ENCODE measurements around the gene NEK8. TPM values are rescaled to one million over a fixed set of nuclear protein-coding genes. Genes with fewer than 3 reads are reported as not detected.

NEK8 gene
- total and polyA plus RNA-seq, 12 donors = 0.38 to 2.8 (median 1.1) TPM

DNA sequence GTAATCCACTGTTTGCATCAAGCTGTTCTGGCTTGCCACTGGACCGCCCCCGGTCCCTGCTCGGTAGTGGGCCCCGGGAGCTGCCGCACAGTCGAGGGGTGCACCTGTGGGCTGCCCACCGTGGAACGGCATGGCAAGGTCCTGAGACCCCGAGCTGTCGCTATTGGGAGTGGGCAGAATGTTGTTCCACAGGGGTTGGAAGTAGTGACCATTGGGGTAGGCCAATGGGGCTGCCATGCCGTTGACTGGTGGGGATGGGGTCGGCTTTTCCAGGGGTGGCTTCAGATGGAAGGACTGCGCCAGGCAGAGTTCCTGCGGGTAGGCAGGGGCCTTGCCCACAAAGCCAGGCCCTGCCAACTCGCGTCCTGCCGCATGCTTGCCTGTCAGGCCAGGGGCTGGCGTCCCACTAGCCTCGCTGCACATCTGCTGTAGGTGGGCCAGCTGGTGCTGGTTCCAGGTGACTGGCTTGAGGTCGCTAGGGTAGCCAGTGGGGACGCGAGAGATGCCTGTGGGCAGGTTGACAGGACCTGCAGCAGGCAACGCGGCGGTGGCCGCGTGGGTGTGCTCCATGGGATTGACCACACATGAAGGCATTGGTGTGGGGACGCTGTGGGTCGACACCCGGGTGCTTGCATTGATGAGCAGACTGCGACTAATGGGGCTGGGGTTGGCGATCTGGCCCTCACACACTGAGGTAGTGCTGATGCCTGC, 30.0 kb downstream of the NEK8 start:
- H3K4me1 ChIP-seq = peaks cover 2 to 31% (median 22%) of the 10 kb centered on the region in 9 donors
- peaks cover 0 to 46% (median 13%) of the 10 kb centered on the region in 9 donors for H3K36me3 ChIP-seq
- 97 to 98% methylated on average over 32 of the region's 32 CpGs for WGBS, 2 donors
- H3K4me3 ChIP-seq = no peak overlapping the region
- no peak overlapping the region for H3K27ac ChIP-seq
- intact Hi-C loops (cut with DNase I) = no loop called here
- DNase-seq (no peak), ATAC-seq (peak in 1 of 8 donors; percentile 22)
- TF ChIP-seq, protein P1, sequence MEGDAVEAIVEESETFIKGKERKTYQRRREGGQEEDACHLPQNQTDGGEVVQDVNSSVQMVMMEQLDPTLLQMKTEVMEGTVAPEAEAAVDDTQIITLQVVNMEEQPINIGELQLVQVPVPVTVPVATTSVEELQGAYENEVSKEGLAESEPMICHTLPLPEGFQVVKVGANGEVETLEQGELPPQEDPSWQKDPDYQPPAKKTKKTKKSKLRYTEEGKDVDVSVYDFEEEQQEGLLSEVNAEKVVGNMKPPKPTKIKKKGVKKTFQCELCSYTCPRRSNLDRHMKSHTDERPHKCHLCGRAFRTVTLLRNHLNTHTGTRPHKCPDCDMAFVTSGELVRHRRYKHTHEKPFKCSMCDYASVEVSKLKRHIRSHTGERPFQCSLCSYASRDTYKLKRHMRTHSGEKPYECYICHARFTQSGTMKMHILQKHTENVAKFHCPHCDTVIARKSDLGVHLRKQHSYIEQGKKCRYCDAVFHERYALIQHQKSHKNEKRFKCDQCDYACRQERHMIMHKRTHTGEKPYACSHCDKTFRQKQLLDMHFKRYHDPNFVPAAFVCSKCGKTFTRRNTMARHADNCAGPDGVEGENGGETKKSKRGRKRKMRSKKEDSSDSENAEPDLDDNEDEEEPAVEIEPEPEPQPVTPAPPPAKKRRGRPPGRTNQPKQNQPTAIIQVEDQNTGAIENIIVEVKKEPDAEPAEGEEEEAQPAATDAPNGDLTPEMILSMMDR (IDR thresholded peaks at IDR 0.05) = no peak
- H3K27me3 ChIP-seq = no peaks in the 10 kb centered on the region
- H3K9me3 ChIP-seq = no peaks in the 10 kb centered on the region

DNA sequence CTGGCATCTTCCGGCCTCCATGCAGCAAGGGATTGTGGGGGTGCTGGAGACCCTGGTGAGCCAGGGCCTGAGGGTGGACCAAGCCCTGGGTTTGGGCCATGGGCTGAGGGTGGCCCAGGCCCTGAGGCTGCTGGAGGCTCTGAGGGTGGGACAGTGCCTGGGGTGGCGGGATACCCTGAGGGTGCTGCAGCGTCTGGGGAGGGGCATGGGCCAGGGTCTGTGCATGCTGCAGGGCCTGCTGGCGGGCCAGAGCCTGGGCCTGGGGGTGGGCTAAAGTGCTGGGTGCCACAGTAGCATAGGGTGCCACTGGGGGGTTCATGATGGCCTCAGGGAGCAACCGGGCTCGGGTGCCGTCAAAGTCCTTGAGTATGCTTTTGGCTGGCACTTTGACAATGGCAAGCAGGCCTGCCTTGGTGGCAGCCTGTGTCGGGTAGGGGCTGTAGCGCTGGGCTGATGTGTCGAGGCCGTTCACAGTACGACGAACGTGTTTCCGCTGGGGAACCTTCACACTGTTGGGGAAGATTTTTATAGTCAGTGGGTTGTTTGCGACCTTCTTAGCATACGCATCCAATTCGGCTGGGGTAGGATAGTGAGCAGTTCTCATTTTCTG, 30.8 kb downstream of the NEK8 start:
- Histone ChIP-seq H3K4me3 (no peak overlapping the region), H3K4me1 (peaks cover 2 to 36% (median 26%) of the 10 kb centered on the region in 9 donors), H3K36me3 (peaks cover 0 to 48% (median 13%) of the 10 kb centered on the region in 9 donors), H3K27ac (no peak overlapping the region), H3K27me3 (no peaks in the 10 kb centered on the region), H3K9me3 (no peaks in the 10 kb centered on the region)
- intact Hi-C loops (cut with DNase I) = no loop called here
- WGBS, 2 donors = 93% methylated on average over 18 of the region's 18 CpGs
- peak in 3 of 8 donors; percentile 11 to 21 (median 16) for ATAC-seq
- TF ChIP-seq, protein P1 (IDR thresholded peaks at IDR 0.05) = no peak
- DNase-seq = no peak

DNA sequence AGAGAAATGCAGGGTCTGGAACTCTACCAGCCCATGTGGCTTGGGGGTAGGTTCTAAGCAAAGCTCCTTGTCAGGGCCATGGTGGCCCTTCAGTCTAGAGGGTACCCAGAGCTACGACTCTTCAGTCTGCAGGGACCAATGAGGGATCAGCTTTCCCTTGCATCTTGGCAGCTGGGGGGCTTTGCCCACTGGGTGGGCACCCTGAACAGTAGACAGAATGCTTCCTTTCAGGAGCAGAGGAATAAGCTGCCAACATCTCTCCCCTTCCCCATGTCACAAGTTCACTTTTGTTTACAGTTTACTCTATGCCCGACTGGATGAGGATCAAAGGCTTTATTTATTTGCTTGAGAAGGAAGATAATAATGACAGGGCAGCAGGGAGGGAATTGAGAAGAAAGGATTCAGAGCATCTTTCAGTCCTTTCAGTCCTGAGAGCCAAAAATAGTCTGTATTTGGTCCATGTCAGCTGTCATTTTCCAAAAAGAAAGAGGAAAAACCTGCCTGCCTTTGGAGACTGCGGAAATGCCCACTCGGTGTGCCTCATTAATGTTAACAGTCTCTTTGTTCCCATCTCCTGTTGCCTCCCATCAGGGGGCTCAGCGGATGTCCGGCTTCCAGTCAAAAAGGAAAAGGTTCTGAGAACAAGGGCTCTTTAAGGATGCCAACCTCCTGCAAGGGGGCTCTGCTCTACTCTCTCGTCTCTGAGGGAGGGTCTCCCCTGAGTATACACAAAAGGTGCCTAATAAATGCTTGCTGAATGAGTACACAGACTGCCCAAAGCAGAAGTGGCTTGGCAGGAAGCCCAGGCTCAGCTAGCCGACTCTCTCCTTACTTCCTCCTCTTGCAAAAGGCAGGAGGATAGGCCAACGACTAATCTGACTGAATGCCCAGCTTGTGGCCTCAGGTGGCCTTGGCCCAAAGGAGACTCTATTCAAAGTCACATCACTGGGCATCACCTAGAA, 32.3 kb downstream of the NEK8 start:
- 41 to 42% methylated on average over 9 of the region's 9 CpGs for WGBS, 2 donors
- DNase-seq (peak; percentile 54), ATAC-seq (peak in 7 of 8 donors; percentile 30 to 86 (median 63))
- Histone ChIP-seq H3K36me3 (peaks cover 0 to 63% (median 13%) of the 10 kb centered on the region in 9 donors), H3K27ac (peak overlapping the region in 7 of 10 donors; percentile 0 to 65 (median 42)), H3K9me3 (no peaks in the 10 kb centered on the region), H3K27me3 (no peaks in the 10 kb centered on the region), H3K4me3 (no peak overlapping the region), H3K4me1 (peaks cover 2 to 36% (median 26%) of the 10 kb centered on the region in 9 donors)
- TF ChIP-seq, protein P1 (IDR thresholded peaks at IDR 0.05) = no peak
- intact Hi-C loops (cut with DNase I) = loop anchor here in 9 of 10 donors (5.0 to 10.0 kb wide), 13 partner anchors 34 to 156 kb away; partner anchors contain the start of genes FAM222B (in 4 of the 9), DHRS13 (in 3 of the 9), FLOT2 (in 3 of the 9) and ERAL1 (in 1 of the 9)
